K562 (cell line): ENCODE data around the gene PGS1. TPM values are rescaled to one million over a fixed set of nuclear protein-coding genes. Genes with fewer than 3 reads are reported as not detected.

Experiments
- ATF3 ChIP-seq, 2 experiments: fragments of 450-650 bp in 1 of 2; sonication (generic) in 1 of 2; formaldehyde crosslinking in 1 of 2; IDR thresholded peaks in 1 of 2; conservative IDR thresholded peaks in 1 of 2; 2 replicates each; pipeline versions ENCODE4 v1.6.1 to v1.8.1; 2016 to 2023; ENCODE audit warnings: mild to moderate bottlenecking in 2 of 2, moderate library complexity in 2 of 2, inconsistent platforms in 1 of 2, missing genetic modification reagents in 1 of 2
- BRCA1 ChIP-seq, 2 experiments: fragments of 450-650 bp in 1 of 2; sonication (generic) in 1 of 2; formaldehyde crosslinking in 1 of 2; IDR thresholded peaks; 2 replicates each; pipeline versions ENCODE4 v1.5.0 to v1.6.1; 2017 to 2020; ENCODE audit warnings: mild to moderate bottlenecking in 1 of 2, missing genetic modification reagents in 1 of 2
- CTBP1 ChIP-seq: fragments of 450-650 bp; IDR thresholded peaks from 2 replicates; pipeline ENCODE4 v1.6.1; 2016; ENCODE audit warnings: borderline replicate concordance
- CXXC5 ChIP-seq: fragments of 250-450 bp; sonication (Bioruptor Pico); IDR thresholded peaks from 2 replicates; pipeline ENCODE4 v1.8.0; 2022; ENCODE audit warnings: inconsistent platforms, mild to moderate bottlenecking, moderate library complexity
- FIP1L1 ChIP-seq: fragments of 200-400 bp; formaldehyde crosslinking; IDR thresholded peaks from 2 replicates; pipeline ENCODE4 v1.6.1; 2018; ENCODE audit warnings: mild to moderate bottlenecking, low read depth, low read length; ENCODE audit not compliant: poor library complexity, severe bottlenecking
- GABPA ChIP-seq: fragments of 200-800 bp; sonication (Bioruptor generic); conservative IDR thresholded peaks from 2 replicates; pipeline ENCODE4 v1.6.1; 2016; ENCODE audit warnings: low read depth, missing genetic modification characterization, missing compliant biosample characterization
- GABPB1 ChIP-seq: sonication (generic); formaldehyde crosslinking; IDR thresholded peaks from 2 replicates; pipeline ENCODE4 v1.8.0; 2022; ENCODE audit warnings: mild to moderate bottlenecking, missing genetic modification reagents
- HSF4 ChIP-seq: fragments of 250-450 bp; sonication (Bioruptor Pico); IDR thresholded peaks from 2 replicates; pipeline ENCODE4 v2.1.2; 2022; ENCODE audit warnings: mild to moderate bottlenecking, moderate library complexity, borderline replicate concordance
- KDM2B ChIP-seq: fragments of 250-450 bp; sonication (Bioruptor Pico); IDR thresholded peaks from 2 replicates; pipeline ENCODE4 v1.8.0; 2021; ENCODE audit warnings: mild to moderate bottlenecking, moderate library complexity
- L3MBTL2 ChIP-seq: fragments of 450-650 bp; IDR thresholded peaks from 2 replicates; pipeline ENCODE4 v1.6.1; 2016; ENCODE audit warnings: mild to moderate bottlenecking, moderate library complexity
- NFIC ChIP-seq: fragments of 450-650 bp; IDR thresholded peaks from 2 replicates; pipeline ENCODE4 v1.6.1; 2017; ENCODE audit warnings: mild to moderate bottlenecking, inconsistent platforms
- NONO ChIP-seq, 2 experiments: fragments of 200-400 bp in 1 of 2; fragments of 450-650 bp in 1 of 2; formaldehyde crosslinking in 1 of 2; IDR thresholded peaks; 2 replicates each; pipeline ENCODE4 v1.6.1; 2017; ENCODE audit warnings: low read depth in 2 of 2, mild to moderate bottlenecking in 2 of 2, moderate library complexity in 2 of 2, low read length in 1 of 2
- PHF8 ChIP-seq: fragments of 200-600 bp; sonication (generic); IDR thresholded peaks from 2 replicates; pipeline ENCODE4 v1.6.1; 2012; ENCODE audit warnings: mixed run types, mild to moderate bottlenecking, inconsistent platforms, low read length, moderate library complexity, borderline replicate concordance
- VEZF1 ChIP-seq: fragments of 200-800 bp; sonication (Bioruptor generic); IDR thresholded peaks from 2 replicates; pipeline ENCODE4 v1.6.1; 2017; ENCODE audit warnings: missing genetic modification characterization, missing compliant biosample characterization
- ZNF217 ChIP-seq: sonication (generic); formaldehyde crosslinking; IDR thresholded peaks from 2 replicates; pipeline ENCODE4 v1.8.0; 2022; ENCODE audit warnings: mild to moderate bottlenecking, missing genetic modification reagents
- ZNF311 ChIP-seq: fragments of 250-450 bp; sonication (Bioruptor Pico); IDR thresholded peaks from 2 replicates; pipeline ENCODE4 v1.4.0; 2020; ENCODE audit warnings: mild to moderate bottlenecking, moderate library complexity
- ZNF695 ChIP-seq: fragments of 450-650 bp; formaldehyde crosslinking; IDR thresholded peaks from 2 replicates; pipeline ENCODE4 v1.4.0; 2020; ENCODE audit warnings: mild to moderate bottlenecking, moderate library complexity
- polyA plus RNA-seq, 8 experiments: library from polyadenylated mRNA; depleted of rRNA in 4 of 8; stranded (reverse) in 5 of 8; unstranded in 3 of 8; fragments of >200 nt; fragmentation: Nextera tagmentation in 2 of 8; fragmentation: Illumina TruSeq in 1 of 8; extraction: Ambion mirVana in 2 of 8; extraction: Trizol in 1 of 8; gene quantifications; 2 replicates each; pipeline versions ENCODE4 v1.2.1 to v1.2.3, GENCODE V29; 2011 to 2014; ENCODE audit warnings: inconsistent platforms in 1 of 8, missing spikeins in 1 of 8
- total RNA-seq, 7 experiments: library from RNA; depleted of rRNA in 6 of 7; stranded (reverse); fragments of >200 nt in 6 of 7; fragmentation: Illumina TruSeq in 2 of 7; extraction: Trizol in 2 of 7; gene quantifications; 2 replicates each; pipeline versions ENCODE4 v1.2.1 to v1.2.3, GENCODE V29; 2011 to 2021; ENCODE audit warnings: low replicate concordance in 1 of 7
- TF ChIP-seq, protein P1 (sequence below), 2 experiments: fragments of 200-800 bp in 1 of 2; sonication (Bioruptor generic) in 1 of 2; sonication (generic) in 1 of 2; formaldehyde crosslinking in 1 of 2; IDR thresholded peaks in 1 of 2; conservative IDR thresholded peaks in 1 of 2; 2 replicates each; pipeline versions ENCODE4 v1.5.0 to v1.6.1; 2016 to 2020; ENCODE audit warnings: missing compliant biosample characterization in 1 of 2, missing genetic modification characterization in 1 of 2, missing genetic modification reagents in 1 of 2
- TF ChIP-seq, protein P2 (sequence below): fragments of 250-450 bp; sonication (Bioruptor Pico); IDR thresholded peaks from 2 replicates; pipeline ENCODE4 v1.9.0; 2021; ENCODE audit warnings: mild to moderate bottlenecking, inconsistent platforms

The PGS1 gene
- total and polyA plus RNA-seq, 9 of the 15 experiments (the other 6 are each of a cell fraction or from before 2014, with no cell fraction given): 1.3 to 39.4 (median 22.3) TPM

GRCh38 chr17:78341559-78342448 is 36.6 kb upstream of the PGS1 start (continued):
- TF ChIP-seq BRCA1 (IDR thresholded peaks at IDR 0.05): no peak
- TF ChIP-seq BRCA1 (CRISPR knock-in tag; IDR thresholded peaks at IDR 0.05): no peak
- peak; percentile 43; the same call in 1 of the 2 replicates for TF ChIP-seq NFIC
- 0 out of 2 replicates have a peak, but pooled peaks have one; percentile 54 for TF ChIP-seq L3MBTL2
- TF ChIP-seq NONO (IDR thresholded peaks at IDR 0.05; ENCODE audit: low read depth in 2 of 2, low read length in 1 of 2): 0 out of 4 replicates have a peak, but pooled peaks of 1 of the 2 experiments have one; percentile 37
- peak; percentile 61 for TF ChIP-seq GABPA (tag)
- TF ChIP-seq CXXC5 (CRISPR knock-in tag): peak; percentile 36
- TF ChIP-seq GABPB1 (CRISPR knock-in tag): no peak
- no peak for TF ChIP-seq ZNF217 (CRISPR knock-in tag)
- no peak for TF ChIP-seq FIP1L1
- 0 out of 2 replicates have a peak, but pooled peaks have one; percentile 12 for TF ChIP-seq ATF3 (IDR thresholded peaks at IDR 0.05)
- TF ChIP-seq ATF3 (CRISPR knock-in tag; conservative IDR thresholded peaks at IDR 0.05): no peak
- TF ChIP-seq HSF4 (CRISPR knock-in tag): no peak
- no peak for TF ChIP-seq ZNF311 (CRISPR knock-in tag)
- TF ChIP-seq VEZF1 (CRISPR knock-in tag): peak; percentile 76
- TF ChIP-seq, protein P1, sequence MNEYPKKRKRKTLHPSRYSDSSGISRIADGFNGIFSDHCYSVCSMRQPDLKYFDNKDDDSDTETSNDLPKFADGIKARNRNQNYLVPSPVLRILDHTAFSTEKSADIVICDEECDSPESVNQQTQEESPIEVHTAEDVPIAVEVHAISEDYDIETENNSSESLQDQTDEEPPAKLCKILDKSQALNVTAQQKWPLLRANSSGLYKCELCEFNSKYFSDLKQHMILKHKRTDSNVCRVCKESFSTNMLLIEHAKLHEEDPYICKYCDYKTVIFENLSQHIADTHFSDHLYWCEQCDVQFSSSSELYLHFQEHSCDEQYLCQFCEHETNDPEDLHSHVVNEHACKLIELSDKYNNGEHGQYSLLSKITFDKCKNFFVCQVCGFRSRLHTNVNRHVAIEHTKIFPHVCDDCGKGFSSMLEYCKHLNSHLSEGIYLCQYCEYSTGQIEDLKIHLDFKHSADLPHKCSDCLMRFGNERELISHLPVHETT (CRISPR knock-in tag; conservative IDR thresholded peaks at IDR 0.05 in 1 of 2, IDR thresholded peaks at IDR 0.05 in 1 of 2): peak in 1 of 2 experiments; percentile 41; a peak in 1 of 4 replicates
- peak; percentile 36; the same call in 1 of the 2 replicates for TF ChIP-seq PHF8
- TF ChIP-seq, protein P2, sequence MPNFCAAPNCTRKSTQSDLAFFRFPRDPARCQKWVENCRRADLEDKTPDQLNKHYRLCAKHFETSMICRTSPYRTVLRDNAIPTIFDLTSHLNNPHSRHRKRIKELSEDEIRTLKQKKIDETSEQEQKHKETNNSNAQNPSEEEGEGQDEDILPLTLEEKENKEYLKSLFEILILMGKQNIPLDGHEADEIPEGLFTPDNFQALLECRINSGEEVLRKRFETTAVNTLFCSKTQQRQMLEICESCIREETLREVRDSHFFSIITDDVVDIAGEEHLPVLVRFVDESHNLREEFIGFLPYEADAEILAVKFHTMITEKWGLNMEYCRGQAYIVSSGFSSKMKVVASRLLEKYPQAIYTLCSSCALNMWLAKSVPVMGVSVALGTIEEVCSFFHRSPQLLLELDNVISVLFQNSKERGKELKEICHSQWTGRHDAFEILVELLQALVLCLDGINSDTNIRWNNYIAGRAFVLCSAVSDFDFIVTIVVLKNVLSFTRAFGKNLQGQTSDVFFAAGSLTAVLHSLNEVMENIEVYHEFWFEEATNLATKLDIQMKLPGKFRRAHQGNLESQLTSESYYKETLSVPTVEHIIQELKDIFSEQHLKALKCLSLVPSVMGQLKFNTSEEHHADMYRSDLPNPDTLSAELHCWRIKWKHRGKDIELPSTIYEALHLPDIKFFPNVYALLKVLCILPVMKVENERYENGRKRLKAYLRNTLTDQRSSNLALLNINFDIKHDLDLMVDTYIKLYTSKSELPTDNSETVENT (CRISPR knock-in tag): peak; percentile 19; the same call in 1 of the 2 replicates
- 0 out of 2 replicates have a peak, but pooled peaks have one; percentile 47 for TF ChIP-seq CTBP1
- TF ChIP-seq ZNF695 (CRISPR knock-in tag): no peak
- TF ChIP-seq KDM2B (CRISPR knock-in tag): 0 out of 2 replicates have a peak, but pooled peaks have one; percentile 39
